Upper lobe of left lung (tissue), 4 donors: Measurements from ENCODE around the gene HOXA7.

Experiments
- EP300 ChIP-seq, 4 donors: sonication (generic); formaldehyde crosslinking; IDR thresholded peaks; one replicate each; pipeline ENCODE4 v1.5.1; 2017; ENCODE audit warnings: antibody characterized with exemption in 4 of 4, control low read depth in 2 of 4
- POLR2A ChIP-seq, 4 donors: fragments of 450-650 bp; IDR thresholded peaks; one replicate each; pipeline ENCODE4 v1.5.1; 2016 to 2017; ENCODE audit warnings: antibody characterized with exemption in 4 of 4, mild to moderate bottlenecking in 2 of 4
- POLR2AphosphoS5 ChIP-seq, 2 donors: sonication (generic); formaldehyde crosslinking; IDR thresholded peaks; one replicate each; pipeline ENCODE4 v1.5.1; 2017; ENCODE audit warnings: antibody characterized with exemption in 2 of 2
- TF ChIP-seq, protein P1 (sequence below), 6 experiments: fragments of 450-650 bp in 4 of 6; fragments of 200-600 bp in 2 of 6; sonication (generic) in 2 of 6; IDR thresholded peaks; one replicate each; pipeline ENCODE4 v1.5.1; 2016 to 2019; ENCODE audit warnings: antibody characterized with exemption in 6 of 6

DNA sequence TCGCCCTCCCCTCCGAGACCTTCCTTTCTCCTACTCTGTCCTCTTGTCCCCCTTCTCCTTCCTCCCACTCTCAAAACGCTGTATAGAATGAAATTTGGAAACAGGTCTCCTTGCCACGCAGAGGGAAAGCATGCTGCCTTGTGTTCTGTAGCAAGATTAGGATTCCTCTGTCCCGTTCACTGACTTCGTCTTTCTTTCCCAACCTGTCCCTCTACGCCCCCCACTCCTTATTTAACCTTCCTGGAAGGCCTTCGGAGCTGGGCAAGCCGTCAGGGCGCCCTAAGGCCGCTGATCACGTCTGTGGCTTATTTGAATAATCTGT, 7.5 kb upstream of the HOXA7 start:
- TF ChIP-seq, protein P1, sequence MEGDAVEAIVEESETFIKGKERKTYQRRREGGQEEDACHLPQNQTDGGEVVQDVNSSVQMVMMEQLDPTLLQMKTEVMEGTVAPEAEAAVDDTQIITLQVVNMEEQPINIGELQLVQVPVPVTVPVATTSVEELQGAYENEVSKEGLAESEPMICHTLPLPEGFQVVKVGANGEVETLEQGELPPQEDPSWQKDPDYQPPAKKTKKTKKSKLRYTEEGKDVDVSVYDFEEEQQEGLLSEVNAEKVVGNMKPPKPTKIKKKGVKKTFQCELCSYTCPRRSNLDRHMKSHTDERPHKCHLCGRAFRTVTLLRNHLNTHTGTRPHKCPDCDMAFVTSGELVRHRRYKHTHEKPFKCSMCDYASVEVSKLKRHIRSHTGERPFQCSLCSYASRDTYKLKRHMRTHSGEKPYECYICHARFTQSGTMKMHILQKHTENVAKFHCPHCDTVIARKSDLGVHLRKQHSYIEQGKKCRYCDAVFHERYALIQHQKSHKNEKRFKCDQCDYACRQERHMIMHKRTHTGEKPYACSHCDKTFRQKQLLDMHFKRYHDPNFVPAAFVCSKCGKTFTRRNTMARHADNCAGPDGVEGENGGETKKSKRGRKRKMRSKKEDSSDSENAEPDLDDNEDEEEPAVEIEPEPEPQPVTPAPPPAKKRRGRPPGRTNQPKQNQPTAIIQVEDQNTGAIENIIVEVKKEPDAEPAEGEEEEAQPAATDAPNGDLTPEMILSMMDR (IDR thresholded peaks at IDR 0.05): no peak
- TF ChIP-seq POLR2A (IDR thresholded peaks at IDR 0.05) (no peak), EP300 (IDR thresholded peaks at IDR 0.05) (no peak), POLR2AphosphoS5 (IDR thresholded peaks at IDR 0.05) (no peak)
